Astrocyte of the cerebellum (primary cell): ENCODE measurements around the gene UCKL1.

Source experiments
- DNase-seq: peaks from one replicate; pipeline ENCODE4 v3.0.0-alpha.2; 2011; ENCODE audit warnings: low read depth
- H3K4me3 ChIP-seq: 2 replicates; pipeline ENCODE4 v1.5.1; 2011; ENCODE audit warnings: mild to moderate bottlenecking, low read depth, low read length, moderate library complexity
- CTCF ChIP-seq: IDR thresholded peaks from 2 replicates; pipeline ENCODE4 v1.5.1; 2012; ENCODE audit warnings: low read length, low read depth, moderate library complexity, mild to moderate bottlenecking; ENCODE audit errors: missing control alignments
- in situ Hi-C: cut with HindIII; loops from 2 replicates; pipeline ENCODE4 v1.10.0; 2017; ENCODE audit warnings: low sequenced_read_pairs

UCKL1 gene

DNA sequence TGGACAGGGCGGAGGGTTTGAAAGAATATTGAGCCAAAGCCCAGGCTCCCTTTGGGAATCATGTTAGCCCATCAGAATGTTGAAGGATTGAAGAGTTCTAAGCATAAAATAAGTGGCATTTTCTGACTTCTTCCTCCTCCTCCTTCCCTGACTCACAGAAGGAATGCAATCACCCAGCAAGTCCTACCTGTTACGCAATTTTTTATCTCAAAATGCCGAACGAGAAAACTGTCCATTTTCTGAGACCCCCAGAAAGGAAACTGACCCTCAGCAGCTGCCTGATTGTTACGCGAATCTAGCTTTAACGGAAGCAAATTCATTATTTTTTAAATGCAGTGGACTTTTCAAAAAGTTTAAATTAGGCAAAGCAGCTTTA, 66.0 kb downstream of the UCKL1 start:
- no peak for TF ChIP-seq CTCF
- no peak overlapping the region for H3K4me3 ChIP-seq
- DNase-seq, result no peak
- in situ Hi-C loops, result no loop called here
